HG02884 (cell line): Measurements from ENCODE around the gene SLC25A22.

Source experiments
- ATAC-seq: cut with Tn5 transposase; IDR thresholded peaks from one replicate; pipeline ENCODE4 v1.9.1; 2021; ENCODE audit warnings: mild to moderate bottlenecking, moderate library complexity; ENCODE audit not compliant: unreplicated experiment

SLC25A22 gene

DNA sequence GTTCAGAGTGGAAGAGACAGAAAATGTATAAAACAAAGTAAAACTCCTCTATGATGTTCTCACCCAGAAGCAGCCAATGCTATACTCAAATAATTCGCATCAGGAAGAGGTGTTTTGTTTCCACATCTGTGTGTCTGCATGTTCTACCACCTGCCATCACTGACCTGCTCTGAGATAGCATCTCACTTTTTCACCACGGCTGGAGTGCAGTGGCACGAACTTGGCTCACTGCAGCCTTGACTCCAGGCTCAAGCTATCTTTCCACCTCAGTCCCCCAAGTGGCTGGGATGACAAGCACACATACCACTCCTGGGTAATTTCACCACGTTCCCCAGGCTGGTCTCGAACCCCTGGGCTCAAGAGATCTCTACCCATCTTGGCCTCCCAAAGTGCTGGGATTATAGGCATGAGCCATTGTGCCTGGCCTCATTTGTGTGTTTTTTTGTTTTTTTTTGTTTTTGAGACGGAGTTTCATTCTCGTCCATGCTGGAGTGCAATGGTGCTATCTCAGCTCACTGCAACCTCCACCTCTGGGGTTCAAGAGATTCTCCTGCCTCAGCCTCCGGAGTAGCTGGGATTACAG, 36.5 kb downstream of the SLC25A22 start:
- ATAC-seq = no peak

DNA sequence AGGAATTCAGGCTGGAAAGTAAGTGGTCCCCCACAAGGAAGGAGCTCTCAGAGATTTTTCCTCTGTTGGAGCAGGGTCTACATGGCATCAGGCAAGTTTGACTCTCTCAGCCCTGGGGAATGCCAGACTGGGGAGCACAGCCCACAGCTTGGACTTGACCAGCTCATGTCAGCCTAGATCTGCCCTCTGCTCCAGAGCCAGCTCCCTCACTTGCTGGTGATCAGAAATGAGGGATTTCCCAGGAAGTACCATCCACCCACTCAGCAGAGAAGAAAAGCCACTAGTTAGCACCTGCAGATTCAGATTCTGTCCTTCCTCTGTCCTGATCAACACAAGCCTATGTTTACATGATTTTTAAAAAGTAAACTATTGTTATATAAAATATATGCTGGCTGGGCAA, 37.8 kb downstream of the SLC25A22 start:
- ATAC-seq = no peak

GRCh38 chr11:749731-750130, 48.4 kb downstream of the SLC25A22 start:
- no peak for ATAC-seq

DNA sequence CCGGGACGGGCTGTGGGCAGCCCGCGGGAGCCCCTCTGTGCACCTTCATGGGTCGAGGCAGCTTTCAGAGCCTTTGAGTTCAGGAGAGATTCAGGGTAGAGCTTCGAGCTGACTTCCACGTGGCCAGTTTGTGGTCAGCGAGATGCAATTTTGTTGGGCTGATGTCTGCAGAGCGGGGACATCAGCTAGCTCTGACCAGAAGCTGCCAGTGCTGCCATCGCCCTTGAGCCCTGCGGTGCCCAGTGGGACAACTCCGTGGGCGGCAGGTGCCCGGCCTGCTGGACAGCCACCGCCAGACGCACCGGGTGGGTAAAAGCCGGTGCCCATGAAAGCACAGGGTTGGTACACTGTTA, 50.1 kb downstream of the SLC25A22 start:
- no peak for ATAC-seq

GRCh38 chr11:747158-748006, 50.7 kb downstream of the SLC25A22 start, which contains the start of gene TALDO1:
Gene TALDO1, plus strand, starts transcription at chr11:747464. Its CDS starts 18 bp downstream, at chr11:747482.
- peak; percentile 78 for ATAC-seq

- peak; percentile 31 for ATAC-seq
Measured at GRCh38 chr11:746289-747157, 51.6 kb downstream of the SLC25A22 start.

DNA sequence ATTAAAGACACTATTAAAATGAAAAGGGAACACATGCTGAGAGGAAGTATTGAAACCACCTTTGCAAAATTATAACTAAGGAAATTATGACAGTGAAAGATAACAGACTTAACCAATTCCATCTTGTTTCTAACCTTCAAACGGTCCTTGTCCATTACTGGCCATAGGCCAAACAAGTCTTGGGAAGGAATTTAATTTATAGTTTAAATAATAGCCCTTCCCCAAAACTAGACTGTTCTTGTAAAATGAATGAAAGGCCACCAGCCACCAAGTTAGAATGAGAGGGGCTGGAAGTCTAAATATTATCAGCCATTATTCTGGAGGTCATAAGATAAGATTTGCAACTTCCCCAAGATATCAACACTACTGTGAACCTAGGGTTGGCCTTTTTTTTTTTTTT, 52.7 kb downstream of the SLC25A22 start:
- ATAC-seq = no peak

DNA sequence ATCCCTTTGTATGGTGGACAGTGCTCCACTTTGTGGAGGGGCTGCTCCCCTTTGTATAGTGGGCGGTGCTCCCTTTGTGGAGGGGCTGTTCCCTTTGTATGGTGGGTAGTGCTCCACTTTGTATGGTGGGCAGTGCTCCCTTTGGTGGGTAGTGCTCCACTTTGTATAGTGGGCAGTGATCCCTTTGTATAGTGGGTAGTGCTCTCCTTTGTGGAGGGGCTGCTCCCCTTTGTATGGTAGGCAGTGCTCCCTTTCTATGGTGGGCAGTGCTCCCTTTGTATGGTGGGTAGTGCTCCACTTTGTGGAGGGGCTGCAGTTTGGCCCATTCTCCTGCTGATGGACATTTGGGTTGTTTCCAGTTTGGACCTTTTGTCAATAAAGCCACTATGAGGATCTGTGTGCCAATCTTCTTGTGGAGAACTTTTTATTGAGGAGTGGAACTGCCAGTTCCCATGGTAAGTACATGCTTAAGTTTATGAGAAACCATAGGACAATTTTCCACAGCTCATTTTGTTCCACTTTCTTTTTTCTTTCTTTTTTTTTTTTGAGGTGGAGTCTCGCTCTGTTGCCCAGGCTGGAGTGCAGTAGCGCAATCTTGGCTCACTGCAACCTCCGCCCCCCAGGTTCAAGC, 55.4 kb downstream of the SLC25A22 start:
- ATAC-seq = no peak

- ATAC-seq = no peak
Measured at GRCh38 chr11:742156-742546, 55.9 kb downstream of the SLC25A22 start.
